ENCODE results near the gene AKR1B15.
A peak's percentile ranks its signal among the peaks of the same experiment; 100 is the strongest.
"Not testable (repeated sequence)": the region's sequence is repeated elsewhere in the genome, so short reads cannot be mapped to it uniquely, and the experiment has no call there.

The AKR1B15 gene

GRCh38 chr7:134552105-134552504, 3.2 kb downstream of the AKR1B15 start:
- Mint-ChIP-seq H3K36me3 (ENCODE audit: insufficient read depth) (no peaks in the 10 kb centered on the region), H3K27ac (ENCODE audit: low read depth) (no peak overlapping the region), H3K4me1 (no peaks in the 10 kb centered on the region), H3K27me3 (peaks cover 38% of the 10 kb centered on the region), H3K4me3 (no peak overlapping the region), H3K9me3 (no peaks in the 10 kb centered on the region)
- DNase-seq (ENCODE audit: low spot score in 2 of 2) (no peak), ATAC-seq (replicated peaks; ENCODE audit: extremely low read depth, poor library complexity, severe bottlenecking) (no peak)

DNA sequence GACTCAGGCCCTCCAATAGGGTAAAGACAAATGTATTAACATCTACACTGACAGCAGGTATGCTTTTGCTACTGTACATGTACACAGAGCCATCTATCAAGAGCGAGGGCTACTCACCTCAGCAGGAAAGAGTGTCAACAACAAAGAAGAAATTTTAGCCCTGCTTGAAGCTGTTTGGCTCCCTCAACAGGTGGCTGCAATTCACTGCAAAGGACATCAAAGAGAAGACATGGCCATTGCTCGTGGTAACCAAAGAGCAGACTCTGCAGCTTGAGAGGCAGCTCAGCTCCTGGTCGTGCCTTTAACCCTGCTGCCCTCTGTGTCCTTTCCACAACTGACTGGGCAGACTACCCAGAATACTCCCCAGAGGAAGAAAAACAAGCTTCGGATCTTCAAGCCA, 5.1 kb downstream of the AKR1B15 start:
- no peak overlapping the region for H3K27ac Mint-ChIP-seq (ENCODE audit: low read depth)
- H3K4me3 Mint-ChIP-seq, result no peak overlapping the region
- no peak for ATAC-seq (replicated peaks; ENCODE audit: extremely low read depth, poor library complexity, severe bottlenecking)
- H3K4me1 Mint-ChIP-seq, result no peaks in the 10 kb centered on the region
- no peak for DNase-seq (ENCODE audit: low spot score in 2 of 2)
- H3K9me3 Mint-ChIP-seq, result no peaks in the 10 kb centered on the region
- H3K27me3 Mint-ChIP-seq, result peaks cover 37% of the 10 kb centered on the region
- H3K36me3 Mint-ChIP-seq (ENCODE audit: insufficient read depth), result no peaks in the 10 kb centered on the region

GRCh38 chr7:134554417-134554966, 5.6 kb downstream of the AKR1B15 start:
- Mint-ChIP-seq H3K9me3 (no peaks in the 10 kb centered on the region), H3K4me1 (no peaks in the 10 kb centered on the region), H3K27me3 (peaks cover 37% of the 10 kb centered on the region), H3K36me3 (ENCODE audit: insufficient read depth) (no peaks in the 10 kb centered on the region), H3K27ac (ENCODE audit: low read depth) (no peak overlapping the region), H3K4me3 (no peak overlapping the region)
- no peak for DNase-seq (ENCODE audit: low spot score in 2 of 2)
- ATAC-seq (replicated peaks; ENCODE audit: extremely low read depth, poor library complexity, severe bottlenecking), result no peak

GRCh38 chr7:134557391-134557790, 8.5 kb downstream of the AKR1B15 start:
- ATAC-seq (replicated peaks; ENCODE audit: extremely low read depth, poor library complexity, severe bottlenecking) (no peak), DNase-seq (ENCODE audit: low spot score in 2 of 2) (no peak)
- Mint-ChIP-seq H3K4me1 (peaks cover 5% of the 10 kb centered on the region), H3K4me3 (no peak overlapping the region), H3K27me3 (peaks cover 14% of the 10 kb centered on the region), H3K36me3 (ENCODE audit: insufficient read depth) (no peaks in the 10 kb centered on the region), H3K9me3 (no peaks in the 10 kb centered on the region), H3K27ac (ENCODE audit: low read depth) (no peak overlapping the region)

DNA sequence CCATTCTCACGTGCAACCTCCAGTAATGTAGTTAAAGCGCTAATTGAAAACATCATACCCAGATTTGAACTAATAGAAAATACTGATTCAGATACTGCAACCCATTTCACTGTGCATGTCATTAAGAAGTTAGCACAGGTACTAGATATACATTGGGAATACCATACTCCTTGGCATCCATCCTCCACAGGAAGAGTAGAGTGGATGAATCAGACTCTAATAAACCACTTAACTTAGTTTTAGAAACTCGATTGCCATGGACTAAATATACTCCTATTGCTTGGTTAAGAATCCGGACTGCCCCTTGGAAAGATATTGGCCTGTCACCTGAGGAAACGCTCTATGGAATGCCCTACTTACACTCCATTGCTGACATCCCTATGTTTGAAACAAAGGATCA, 9.5 kb downstream of the AKR1B15 start:
- H3K9me3 Mint-ChIP-seq, result no peaks in the 10 kb centered on the region
- peaks cover 5% of the 10 kb centered on the region for H3K4me1 Mint-ChIP-seq
- no peak overlapping the region for H3K27ac Mint-ChIP-seq (ENCODE audit: low read depth)
- no peak for ATAC-seq (replicated peaks; ENCODE audit: extremely low read depth, poor library complexity, severe bottlenecking)
- no peaks in the 10 kb centered on the region for H3K36me3 Mint-ChIP-seq (ENCODE audit: insufficient read depth)
- DNase-seq (ENCODE audit: low spot score in 2 of 2), result no peak
- H3K4me3 Mint-ChIP-seq, result no peak overlapping the region
- peaks cover 11% of the 10 kb centered on the region for H3K27me3 Mint-ChIP-seq

GRCh38 chr7:134561616-134562015, 12.7 kb downstream of the AKR1B15 start:
- peaks cover 37% of the 10 kb centered on the region for H3K27me3 Mint-ChIP-seq
- not testable (repeated sequence) for DNase-seq (ENCODE audit: low spot score in 2 of 2); H3K27ac Mint-ChIP-seq (ENCODE audit: low read depth); H3K36me3 Mint-ChIP-seq (ENCODE audit: insufficient read depth); ATAC-seq (replicated peaks; ENCODE audit: extremely low read depth, poor library complexity, severe bottlenecking); H3K4me1 Mint-ChIP-seq; H3K9me3 Mint-ChIP-seq; H3K4me3 Mint-ChIP-seq

DNA sequence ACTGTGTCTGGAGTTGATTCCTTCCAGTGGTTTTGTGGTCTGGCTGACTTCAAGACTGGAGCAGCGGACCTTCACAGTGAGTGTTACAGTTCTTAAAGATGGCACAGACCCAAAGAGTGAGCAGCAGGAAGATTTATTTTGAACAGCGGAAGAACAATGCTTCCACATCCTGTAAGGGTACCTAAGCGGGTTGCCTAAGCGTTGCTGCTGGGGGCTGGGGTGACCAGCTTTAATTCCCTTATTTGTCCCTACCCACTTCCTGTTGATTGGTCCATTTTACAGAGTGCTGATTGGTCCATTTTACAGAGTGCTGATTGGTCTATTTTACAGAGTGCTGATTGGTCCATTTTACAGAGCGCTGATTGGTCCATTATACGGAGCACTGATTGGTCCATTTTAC, 13.2 kb downstream of the AKR1B15 start:
- Mint-ChIP-seq H3K27ac (ENCODE audit: low read depth) (no peak overlapping the region), H3K36me3 (ENCODE audit: insufficient read depth) (no peaks in the 10 kb centered on the region), H3K4me1 (peaks cover 5% of the 10 kb centered on the region), H3K4me3 (no peak overlapping the region), H3K9me3 (no peaks in the 10 kb centered on the region), H3K27me3 (peaks cover 38% of the 10 kb centered on the region)
- peak; percentile 56 for ATAC-seq (replicated peaks; ENCODE audit: extremely low read depth, poor library complexity, severe bottlenecking)
- no peak for DNase-seq (ENCODE audit: low spot score in 2 of 2)

- peaks cover 49% of the 10 kb centered on the region for H3K27me3 Mint-ChIP-seq
- not testable (repeated sequence) for H3K9me3 Mint-ChIP-seq; H3K27ac Mint-ChIP-seq (ENCODE audit: low read depth); ATAC-seq (replicated peaks; ENCODE audit: extremely low read depth, poor library complexity, severe bottlenecking); H3K4me3 Mint-ChIP-seq; H3K4me1 Mint-ChIP-seq; H3K36me3 Mint-ChIP-seq (ENCODE audit: insufficient read depth); DNase-seq (ENCODE audit: low spot score in 2 of 2)
Measured at GRCh38 chr7:134563398-134563749, 14.5 kb downstream of the AKR1B15 start.

GRCh38 chr7:134565643-134566136, 16.8 kb downstream of the AKR1B15 start:
- ATAC-seq (replicated peaks; ENCODE audit: extremely low read depth, poor library complexity, severe bottlenecking), result no peak
- Mint-ChIP-seq H3K9me3 (peaks cover 6% of the 10 kb centered on the region), H3K36me3 (ENCODE audit: insufficient read depth) (no peaks in the 10 kb centered on the region), H3K27me3 (peaks cover 49% of the 10 kb centered on the region), H3K27ac (ENCODE audit: low read depth) (no peak overlapping the region), H3K4me3 (no peak overlapping the region), H3K4me1 (peaks cover 5% of the 10 kb centered on the region)
- no peak for DNase-seq (ENCODE audit: low spot score in 2 of 2)

DNA sequence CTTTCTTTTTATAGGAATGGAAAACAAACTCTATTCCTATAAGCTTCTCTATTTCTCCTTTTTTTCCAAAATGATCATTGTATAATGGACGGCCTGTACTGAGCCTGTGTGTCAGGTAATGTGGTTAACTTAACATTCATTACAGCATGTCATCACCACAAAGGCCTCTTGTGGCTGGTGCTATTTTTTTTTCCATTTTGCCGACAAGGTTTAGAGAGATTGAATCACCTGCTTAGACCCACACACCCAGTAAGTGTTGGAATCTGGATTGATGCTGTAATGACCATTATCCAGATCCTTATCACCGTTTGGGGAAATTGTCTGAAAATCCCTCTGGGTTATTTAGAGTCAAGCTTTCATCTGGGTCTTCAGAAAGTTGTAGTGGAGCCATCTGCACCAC, 18.5 kb downstream of the AKR1B15 start:
- Mint-ChIP-seq H3K27ac (ENCODE audit: low read depth) (no peak overlapping the region), H3K4me3 (no peak overlapping the region), H3K9me3 (peaks cover 6% of the 10 kb centered on the region)

GRCh38 chr7:134569962-134570361, 21.1 kb downstream of the AKR1B15 start:
- not testable (repeated sequence) for DNase-seq (ENCODE audit: low spot score in 2 of 2); H3K9me3 Mint-ChIP-seq; ATAC-seq (replicated peaks; ENCODE audit: extremely low read depth, poor library complexity, severe bottlenecking); H3K36me3 Mint-ChIP-seq (ENCODE audit: insufficient read depth); H3K27ac Mint-ChIP-seq (ENCODE audit: low read depth); H3K4me3 Mint-ChIP-seq; H3K4me1 Mint-ChIP-seq
- H3K27me3 Mint-ChIP-seq, result peaks cover 42% of the 10 kb centered on the region

More for the DNA sequence above, 18.5 kb downstream of the AKR1B15 start:
- H3K27me3 Mint-ChIP-seq, result peaks cover 49% of the 10 kb centered on the region
- DNase-seq (ENCODE audit: low spot score in 2 of 2), result no peak
- no peak for ATAC-seq (replicated peaks; ENCODE audit: extremely low read depth, poor library complexity, severe bottlenecking)
- H3K36me3 Mint-ChIP-seq (ENCODE audit: insufficient read depth), result no peaks in the 10 kb centered on the region
- H3K4me1 Mint-ChIP-seq, result no peaks in the 10 kb centered on the region

- Mint-ChIP-seq H3K36me3 (ENCODE audit: insufficient read depth) (no peaks in the 10 kb centered on the region), H3K4me3 (no peak overlapping the region), H3K27me3 (peaks cover 31% of the 10 kb centered on the region), H3K27ac (ENCODE audit: low read depth) (no peak overlapping the region), H3K4me1 (no peaks in the 10 kb centered on the region), H3K9me3 (peaks cover 6% of the 10 kb centered on the region)
- ATAC-seq (replicated peaks; ENCODE audit: extremely low read depth, poor library complexity, severe bottlenecking), result no peak
- DNase-seq (ENCODE audit: low spot score in 2 of 2), result no peak
Measured at GRCh38 chr7:134571101-134571500, 22.2 kb downstream of the AKR1B15 start.

DNA sequence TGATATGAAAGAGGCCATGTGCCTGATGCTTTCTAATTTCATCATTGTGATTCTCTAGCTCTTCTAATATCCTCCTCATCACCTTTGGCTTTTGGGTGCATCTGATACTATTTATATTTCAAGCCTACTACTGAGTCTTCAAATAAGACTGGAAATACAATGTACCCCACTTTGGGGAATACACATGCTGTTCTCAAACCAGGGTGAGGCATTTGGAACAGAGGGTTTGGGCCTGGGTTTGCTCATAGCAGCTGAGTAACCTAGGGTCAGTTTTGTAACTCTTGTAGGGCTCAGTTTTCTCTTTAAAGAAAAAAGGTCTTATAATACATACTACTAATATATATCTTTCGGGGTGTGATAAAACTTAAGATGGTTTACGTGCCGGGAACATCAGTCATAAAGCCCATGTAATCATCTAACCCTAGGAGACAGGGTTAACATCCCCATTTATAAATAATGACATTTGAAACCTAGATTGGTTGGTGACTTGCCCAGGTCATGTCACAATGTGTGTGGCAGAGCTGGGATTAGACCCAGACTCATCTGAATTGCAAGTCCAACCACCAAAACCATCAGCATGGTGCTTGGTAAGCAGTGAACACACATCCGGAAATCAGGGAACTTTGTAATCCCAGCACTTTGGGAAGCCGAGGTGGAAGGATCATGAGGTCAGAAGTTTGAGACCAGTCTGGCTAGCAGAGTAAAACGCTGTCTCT, 23.0 kb downstream of the AKR1B15 start:
- Mint-ChIP-seq H3K36me3 (ENCODE audit: insufficient read depth) (no peaks in the 10 kb centered on the region), H3K27ac (ENCODE audit: low read depth) (no peak overlapping the region)
- no peak for ATAC-seq (replicated peaks; ENCODE audit: extremely low read depth, poor library complexity, severe bottlenecking)

More for the DNA sequence above, 23.0 kb downstream of the AKR1B15 start:
- H3K27me3 Mint-ChIP-seq, result peaks cover 23% of the 10 kb centered on the region
- no peak overlapping the region for H3K4me3 Mint-ChIP-seq
- DNase-seq (ENCODE audit: low spot score in 2 of 2), result no peak
- H3K4me1 Mint-ChIP-seq, result no peaks in the 10 kb centered on the region
- peaks cover 6% of the 10 kb centered on the region for H3K9me3 Mint-ChIP-seq

All from central memory CD8-positive, alpha-beta T cell (primary cell).